ENCODE measurements around the gene PARP15. TPM values are rescaled to one million over a fixed set of nuclear protein-coding genes. Genes with fewer than 3 reads are reported as not detected.

Gene PARP15
- total and polyA plus RNA-seq, 4 donors = 2.4 to 6.1 (median 4.4) TPM

GRCh38 chr3:122589297-122589696, 11.8 kb downstream of the PARP15 start:
- Histone ChIP-seq H3K27ac (ENCODE audit: low read depth in 1 of 2, low read length in 1 of 2) (no peak overlapping the region), H3K9ac (ENCODE audit: insufficient read depth in 1 of 2, low read length in 2 of 2) (no peak overlapping the region), H3K4me1 (ENCODE audit: control insufficient read depth in 5 of 5, insufficient read depth in 5 of 5, low read length in 5 of 5) (no peaks in the 10 kb centered on the region), H3K9me3 (ENCODE audit: control insufficient read depth in 4 of 4, insufficient read depth in 3 of 4, low read length in 3 of 4) (no peaks in the 10 kb centered on the region), H3K4me3 (no peak overlapping the region), H3K27me3 (ENCODE audit: control insufficient read depth in 3 of 3, insufficient read depth in 3 of 3, low read length in 2 of 3) (peaks cover 0 to 6% (median 0%) of the 10 kb centered on the region in 3 donors), H3K36me3 (ENCODE audit: control insufficient read depth in 4 of 4, insufficient read depth in 4 of 4, low read length in 4 of 4) (no peaks in the 10 kb centered on the region)
- no peak for DNase-seq
- WGBS, 2 donors = 45 to 51% methylated on average over 5 of the region's 5 CpGs
- no peak for ATAC-seq (ENCODE audit: insufficient read depth, low FRiP score)
- TF ChIP-seq, protein P1, sequence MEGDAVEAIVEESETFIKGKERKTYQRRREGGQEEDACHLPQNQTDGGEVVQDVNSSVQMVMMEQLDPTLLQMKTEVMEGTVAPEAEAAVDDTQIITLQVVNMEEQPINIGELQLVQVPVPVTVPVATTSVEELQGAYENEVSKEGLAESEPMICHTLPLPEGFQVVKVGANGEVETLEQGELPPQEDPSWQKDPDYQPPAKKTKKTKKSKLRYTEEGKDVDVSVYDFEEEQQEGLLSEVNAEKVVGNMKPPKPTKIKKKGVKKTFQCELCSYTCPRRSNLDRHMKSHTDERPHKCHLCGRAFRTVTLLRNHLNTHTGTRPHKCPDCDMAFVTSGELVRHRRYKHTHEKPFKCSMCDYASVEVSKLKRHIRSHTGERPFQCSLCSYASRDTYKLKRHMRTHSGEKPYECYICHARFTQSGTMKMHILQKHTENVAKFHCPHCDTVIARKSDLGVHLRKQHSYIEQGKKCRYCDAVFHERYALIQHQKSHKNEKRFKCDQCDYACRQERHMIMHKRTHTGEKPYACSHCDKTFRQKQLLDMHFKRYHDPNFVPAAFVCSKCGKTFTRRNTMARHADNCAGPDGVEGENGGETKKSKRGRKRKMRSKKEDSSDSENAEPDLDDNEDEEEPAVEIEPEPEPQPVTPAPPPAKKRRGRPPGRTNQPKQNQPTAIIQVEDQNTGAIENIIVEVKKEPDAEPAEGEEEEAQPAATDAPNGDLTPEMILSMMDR (IDR thresholded peaks at IDR 0.05; ENCODE audit: control extremely low read depth, extremely low read depth) = no peak

DNA sequence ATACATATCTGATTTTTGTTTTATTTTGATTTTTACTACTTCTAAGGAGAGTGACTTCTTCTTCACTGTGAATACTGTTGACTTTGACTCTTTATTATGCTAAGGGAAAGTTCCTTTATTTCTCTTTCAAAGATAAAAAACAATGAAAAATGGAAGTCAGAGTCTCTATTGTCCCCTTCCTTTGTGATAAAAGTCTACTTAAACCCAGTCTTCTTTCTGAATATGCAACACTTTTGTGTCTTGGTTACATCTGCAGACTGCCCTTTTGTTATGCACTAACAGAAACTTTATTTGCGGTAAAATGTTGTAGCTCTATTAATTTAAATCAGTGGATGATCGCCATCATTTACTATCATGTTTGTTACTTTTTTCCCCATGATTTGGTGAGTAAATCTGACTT, 13.2 kb downstream of the PARP15 start:
- H3K27ac ChIP-seq (ENCODE audit: low read depth in 1 of 2, low read length in 1 of 2) = no peak overlapping the region
- H3K4me3 ChIP-seq = no peak overlapping the region
- ATAC-seq (ENCODE audit: insufficient read depth, low FRiP score) (no peak), DNase-seq (no peak)
- no peak overlapping the region for H3K9ac ChIP-seq (ENCODE audit: insufficient read depth in 1 of 2, low read length in 2 of 2)
- WGBS, 2 donors = 99 to 100% methylated on average over 2 of the region's 2 CpGs
- H3K36me3 ChIP-seq (ENCODE audit: control insufficient read depth in 4 of 4, insufficient read depth in 4 of 4, low read length in 4 of 4) = no peaks in the 10 kb centered on the region
- H3K27me3 ChIP-seq (ENCODE audit: control insufficient read depth in 3 of 3, insufficient read depth in 3 of 3, low read length in 2 of 3) = peaks cover 0 to 8% (median 0%) of the 10 kb centered on the region in 3 donors
- TF ChIP-seq, protein P1 (IDR thresholded peaks at IDR 0.05; ENCODE audit: control extremely low read depth, extremely low read depth) = no peak
- H3K4me1 ChIP-seq (ENCODE audit: control insufficient read depth in 5 of 5, insufficient read depth in 5 of 5, low read length in 5 of 5) = no peaks in the 10 kb centered on the region
- H3K9me3 ChIP-seq (ENCODE audit: control insufficient read depth in 4 of 4, insufficient read depth in 3 of 4, low read length in 3 of 4) = no peaks in the 10 kb centered on the region

- DNase-seq (no peak), ATAC-seq (ENCODE audit: insufficient read depth, low FRiP score) (no peak)
- H3K9ac ChIP-seq (ENCODE audit: insufficient read depth in 1 of 2, low read length in 2 of 2) = no peak overlapping the region
- no peaks in the 10 kb centered on the region for H3K9me3 ChIP-seq (ENCODE audit: control insufficient read depth in 4 of 4, insufficient read depth in 3 of 4, low read length in 3 of 4)
- no peaks in the 10 kb centered on the region for H3K36me3 ChIP-seq (ENCODE audit: control insufficient read depth in 4 of 4, insufficient read depth in 4 of 4, low read length in 4 of 4)
- TF ChIP-seq, protein P1 (IDR thresholded peaks at IDR 0.05; ENCODE audit: control extremely low read depth, extremely low read depth) = no peak
- peaks cover 0 to 8% (median 0%) of the 10 kb centered on the region in 3 donors for H3K27me3 ChIP-seq (ENCODE audit: control insufficient read depth in 3 of 3, insufficient read depth in 3 of 3, low read length in 2 of 3)
- H3K4me3 ChIP-seq = no peak overlapping the region
- no peaks in the 10 kb centered on the region for H3K4me1 ChIP-seq (ENCODE audit: control insufficient read depth in 5 of 5, insufficient read depth in 5 of 5, low read length in 5 of 5)
- no peak overlapping the region for H3K27ac ChIP-seq (ENCODE audit: low read depth in 1 of 2, low read length in 1 of 2)
Measured at GRCh38 chr3:122594025-122594424, 16.6 kb downstream of the PARP15 start.

GRCh38 chr3:122598151-122598550, 20.7 kb downstream of the PARP15 start:
- WGBS, 2 donors = 88 to 98% methylated on average over 3 of the region's 3 CpGs
- H3K36me3 ChIP-seq (ENCODE audit: control insufficient read depth in 4 of 4, insufficient read depth in 4 of 4, low read length in 4 of 4) = no peaks in the 10 kb centered on the region
- no peak for ATAC-seq (ENCODE audit: insufficient read depth, low FRiP score)

More at GRCh38 chr3:122598151-122598550, 20.7 kb downstream of the PARP15 start:
- DNase-seq = no peak
- H3K4me3 ChIP-seq = no peak overlapping the region
- H3K9ac ChIP-seq (ENCODE audit: insufficient read depth in 1 of 2, low read length in 2 of 2) = no peak overlapping the region
- H3K27ac ChIP-seq (ENCODE audit: low read depth in 1 of 2, low read length in 1 of 2) = no peak overlapping the region
- H3K27me3 ChIP-seq (ENCODE audit: control insufficient read depth in 3 of 3, insufficient read depth in 3 of 3, low read length in 2 of 3) = peaks cover 0 to 8% (median 0%) of the 10 kb centered on the region in 3 donors
- H3K9me3 ChIP-seq (ENCODE audit: control insufficient read depth in 4 of 4, insufficient read depth in 3 of 4, low read length in 3 of 4) = no peaks in the 10 kb centered on the region
- H3K4me1 ChIP-seq (ENCODE audit: control insufficient read depth in 5 of 5, insufficient read depth in 5 of 5, low read length in 5 of 5) = no peaks in the 10 kb centered on the region
- TF ChIP-seq, protein P1 (IDR thresholded peaks at IDR 0.05; ENCODE audit: control extremely low read depth, extremely low read depth) = no peak

Measured in lung (tissue), 12 donors.